ENCODE measurements around the gene ZNF28. TPM values are rescaled to one million over a fixed set of nuclear protein-coding genes. Genes with fewer than 3 reads are reported as not detected.
"Not testable (repeated sequence)": the region's sequence is repeated elsewhere in the genome, so short reads cannot be mapped to it uniquely, and the experiment has no call there.

The ZNF28 gene
- 26.7 TPM for total RNA-seq (2021; ENCODE audit: unreplicated experiment)
- 10.4 TPM for polyA plus RNA-seq (2012; ENCODE audit: insufficient read length)
- percentile 67 among the genes with signal in this experiment for Bru-seq, nascent RNA
- percentile 79 among the genes with signal in this experiment for BruChase-seq, experiment 1, labeled RNA remaining after a 2-hour chase
- BruChase-seq, experiment 2, labeled RNA remaining after a 6-hour chase = percentile 67 among the genes with signal in this experiment
- long read RNA-seq, full-length matches to known transcripts = 19 of 57 reads
- long read RNA-seq, partial matches to known transcripts = 1 of 57 reads
- long read RNA-seq, other reads (novel, unspliced or antisense) = 37 of 57 reads

GRCh38 chr19:52821204-52821960 lies at the start of gene ZNF28:
ZNF28 (minus strand) TSS chr19:52821633; CDS start chr19:52817958, 3,675 bp downstream.
- intact Hi-C loops (cut with micrococcal nuclease; ENCODE audit: unreplicated experiment); H3K27me3 ChIP-seq (ENCODE audit: control insufficient read depth, insufficient read depth, low read length); H3K9me3 ChIP-seq (ENCODE audit: control insufficient read depth, insufficient read depth, low read depth, low read length); CTCF ChIA-PET; H3K4me1 ChIP-seq (ENCODE audit: control insufficient read depth, insufficient read depth, low read length); BruUV-seq (replicated peaks); in situ Hi-C loops (cut with HindIII; ENCODE audit: low pct_unique_long_range_greater_than_20kb, low sequenced_read_pairs); H3K36me3 ChIP-seq (ENCODE audit: control insufficient read depth, insufficient read depth, low read length); DNase-seq (ENCODE audit: low read depth, low spot score): not testable (repeated sequence)
- peak; percentile 49 for TF ChIP-seq POLR2AphosphoS5 (IDR thresholded peaks at IDR 0.05; ENCODE audit: low read depth, low read length)
- ATAC-seq = peak; percentile 100
- POLR2A ChIA-PET = interaction anchor here (0.6 kb wide), 1 partner anchor 899 kb away, joined by 5 read pairs; no protein-coding TSS in a partner anchor
- Histone ChIP-seq H3K27ac (ENCODE audit: low read length) (peak within 1 kb of the TSS; percentile 66), H3K4me3 (ENCODE audit: low read depth in 2 of 2, low read length in 2 of 2) (peak within 1 kb of the TSS; percentile 57 to 75)

- ATAC-seq; DNase-seq (ENCODE audit: low read depth, low spot score): not testable (repeated sequence)
These were observed 46.6 kb upstream of the ZNF28 start for GRCh38 chr19:52868031-52868430.

GRCh38 chr19:52857378-52858191 lies 36.2 kb upstream of the ZNF28 start, which contains the start of gene ZNF468:
ZNF468 (minus strand) TSS chr19:52857619; CDS start chr19:52854272, 3,347 bp downstream.
- ATAC-seq (peak; percentile 99), DNase-seq (ENCODE audit: low read depth, low spot score) (peak; percentile 30)
- intact Hi-C loops (cut with micrococcal nuclease; ENCODE audit: unreplicated experiment); POLR2A ChIA-PET; H3K27me3 ChIP-seq (ENCODE audit: control insufficient read depth, insufficient read depth, low read length); in situ Hi-C loops (cut with HindIII; ENCODE audit: low pct_unique_long_range_greater_than_20kb, low sequenced_read_pairs); CTCF ChIA-PET; H3K4me1 ChIP-seq (ENCODE audit: control insufficient read depth, insufficient read depth, low read length); BruUV-seq (replicated peaks); H3K36me3 ChIP-seq (ENCODE audit: control insufficient read depth, insufficient read depth, low read length); H3K9me3 ChIP-seq (ENCODE audit: control insufficient read depth, insufficient read depth, low read depth, low read length): not testable (repeated sequence)
- peak; percentile 56 for TF ChIP-seq POLR2AphosphoS5 (IDR thresholded peaks at IDR 0.05; ENCODE audit: low read depth, low read length)
- H3K27ac ChIP-seq (ENCODE audit: low read length) = peak within 1 kb of the TSS; percentile 82
- H3K4me3 ChIP-seq (ENCODE audit: low read depth in 2 of 2, low read length in 2 of 2) = peak within 1 kb of the TSS; percentile 61 to 81

More at GRCh38 chr19:52868031-52868430, 46.6 kb upstream of the ZNF28 start:
- in situ Hi-C loops (cut with HindIII; ENCODE audit: low pct_unique_long_range_greater_than_20kb, low sequenced_read_pairs); H3K36me3 ChIP-seq (ENCODE audit: control insufficient read depth, insufficient read depth, low read length); intact Hi-C loops (cut with micrococcal nuclease; ENCODE audit: unreplicated experiment); H3K4me3 ChIP-seq (ENCODE audit: low read depth in 2 of 2, low read length in 2 of 2); H3K27me3 ChIP-seq (ENCODE audit: control insufficient read depth, insufficient read depth, low read length); H3K27ac ChIP-seq (ENCODE audit: low read length); H3K9me3 ChIP-seq (ENCODE audit: control insufficient read depth, insufficient read depth, low read depth, low read length); CTCF ChIA-PET; POLR2A ChIA-PET; BruUV-seq (replicated peaks); H3K4me1 ChIP-seq (ENCODE audit: control insufficient read depth, insufficient read depth, low read length): not testable (repeated sequence)

GRCh38 chr19:52856540-52857377 lies 35.3 kb upstream of the ZNF28 start:
- DNase-seq (ENCODE audit: low read depth, low spot score); BruUV-seq (replicated peaks); H3K36me3 ChIP-seq (ENCODE audit: control insufficient read depth, insufficient read depth, low read length); CTCF ChIA-PET; H3K9me3 ChIP-seq (ENCODE audit: control insufficient read depth, insufficient read depth, low read depth, low read length); intact Hi-C loops (cut with micrococcal nuclease; ENCODE audit: unreplicated experiment); POLR2A ChIA-PET; H3K27me3 ChIP-seq (ENCODE audit: control insufficient read depth, insufficient read depth, low read length); H3K4me1 ChIP-seq (ENCODE audit: control insufficient read depth, insufficient read depth, low read length); in situ Hi-C loops (cut with HindIII; ENCODE audit: low pct_unique_long_range_greater_than_20kb, low sequenced_read_pairs): not testable (repeated sequence)
- peak overlapping the region; percentile 82 for H3K27ac ChIP-seq (ENCODE audit: low read length)
- peak overlapping the region; percentile 61 to 81 for H3K4me3 ChIP-seq (ENCODE audit: low read depth in 2 of 2, low read length in 2 of 2)
- peak; percentile 29 for ATAC-seq

- intact Hi-C loops (cut with micrococcal nuclease; ENCODE audit: unreplicated experiment); H3K4me1 ChIP-seq (ENCODE audit: control insufficient read depth, insufficient read depth, low read length); H3K27ac ChIP-seq (ENCODE audit: low read length); DNase-seq (ENCODE audit: low read depth, low spot score); H3K4me3 ChIP-seq (ENCODE audit: low read depth in 2 of 2, low read length in 2 of 2); CTCF ChIA-PET; POLR2A ChIA-PET; ATAC-seq; in situ Hi-C loops (cut with HindIII; ENCODE audit: low pct_unique_long_range_greater_than_20kb, low sequenced_read_pairs); H3K27me3 ChIP-seq (ENCODE audit: control insufficient read depth, insufficient read depth, low read length): not testable (repeated sequence)
- TSS peak; percentile 20 for BruUV-seq (replicated peaks)
- Histone ChIP-seq H3K36me3 (ENCODE audit: control insufficient read depth, insufficient read depth, low read length) (peaks cover 14% of the 10 kb centered on the region; the same call in 1 of the 2 replicates), H3K9me3 (ENCODE audit: control insufficient read depth, insufficient read depth, low read depth, low read length) (peaks cover 12% of the 10 kb centered on the region)
These were observed 25.9 kb upstream of the ZNF28 start for GRCh38 chr19:52847352-52847751.

- in situ Hi-C loops (cut with HindIII; ENCODE audit: low pct_unique_long_range_greater_than_20kb, low sequenced_read_pairs); H3K4me1 ChIP-seq (ENCODE audit: control insufficient read depth, insufficient read depth, low read length); H3K4me3 ChIP-seq (ENCODE audit: low read depth in 2 of 2, low read length in 2 of 2); ATAC-seq; POLR2A ChIA-PET; intact Hi-C loops (cut with micrococcal nuclease; ENCODE audit: unreplicated experiment); H3K27ac ChIP-seq (ENCODE audit: low read length); H3K27me3 ChIP-seq (ENCODE audit: control insufficient read depth, insufficient read depth, low read length); CTCF ChIA-PET; DNase-seq (ENCODE audit: low read depth, low spot score): not testable (repeated sequence)
- H3K9me3 ChIP-seq (ENCODE audit: control insufficient read depth, insufficient read depth, low read depth, low read length) = peaks cover 48% of the 10 kb centered on the region
- peaks cover 12% of the 10 kb centered on the region for H3K36me3 ChIP-seq (ENCODE audit: control insufficient read depth, insufficient read depth, low read length)
- BruUV-seq (replicated peaks) = TSS peak; percentile 19
These were observed 19.5 kb upstream of the ZNF28 start for GRCh38 chr19:52840825-52841465.

Measured in Panc1 (cell line).